GM12878 (cell line): ENCODE results near the gene KCTD12. TPM values are rescaled to one million over a fixed set of nuclear protein-coding genes. Genes with fewer than 3 reads are reported as not detected.
A peak's percentile ranks its signal among the peaks of the same experiment; 100 is the strongest.

Experiments
- ATAC-seq: fragments of 200-7000 bp; cut with Tn5 transposase; 3 replicates; pipeline ENCODE4 v1.9.1; 2020; ENCODE audit warnings: mild to moderate bottlenecking, moderate library complexity
- BruUV-seq: library from RNA; stranded (reverse); fragments of 400-500 nt; replicated peaks from 2 replicates; lab custom pipeline; 2021; lab: Mats Ljungman, UMichigan
- CTCF ChIA-PET: fragments of 300-600 bp; sonication (Branson Sonifier 250); formaldehyde crosslinking; extraction: SDS; loops from one replicate; lab custom pipeline; 2021; ENCODE audit warnings: inconsistent platforms; lab: Yijun Ruan, JAX
- POLR2A ChIA-PET: fragments of 350-600 bp; formaldehyde crosslinking; extraction: SDS; loops from one replicate; lab custom pipeline; 2021; ENCODE audit warnings: inconsistent platforms; lab: Charles Lee
- RAD21 ChIA-PET: fragments of 300-600 bp; sonication (Branson Sonifier 250); formaldehyde crosslinking; loops from one replicate; lab custom pipeline; 2023; ENCODE audit warnings: antibody characterized with exemption; ENCODE audit not compliant: unreplicated experiment; lab: Charles Lee
- SMC1A ChIA-PET: fragments of 300-600 bp; sonication (Branson Sonifier 250); formaldehyde crosslinking; loops from one replicate; lab custom pipeline; 2023; ENCODE audit not compliant: unreplicated experiment, uncharacterized antibody; lab: Charles Lee
- DNase-seq: peaks from one replicate; pipeline ENCODE4 v3.0.0-alpha.2; 2011; ENCODE audit warnings: low read depth, low spot score
- FAIRE-seq: peaks from 3 replicates; lab custom pipeline; 2011; peaks lifted over from hg19 to GRCh38; lab: Jason Lieb, UNC
- H2AFZ ChIP-seq: 2 replicates; pipeline ENCODE4 v1.6.0; 2011; ENCODE audit warnings: low read depth, low read length, control low read depth; ENCODE audit not compliant: control insufficient read depth
- H3K27ac ChIP-seq: 2 replicates; pipeline ENCODE4 v1.5.1; 2011; ENCODE audit warnings: control low read depth; ENCODE audit not compliant: control insufficient read depth, insufficient read depth
- H3K27me3 ChIP-seq, 2 experiments: replicated peaks in 1 of 2; 2 replicates each; pipeline versions ENCODE4 v1.6.0 to v1.6.1; 2011; ENCODE audit warnings: low read length in 1 of 2; ENCODE audit not compliant: control insufficient read depth in 2 of 2, insufficient read depth in 2 of 2
- H3K36me3 ChIP-seq, 2 experiments: 2 replicates each; pipeline ENCODE4 v1.5.1; 2011; ENCODE audit warnings: low read length in 1 of 2; ENCODE audit not compliant: control insufficient read depth in 2 of 2, insufficient read depth in 2 of 2
- H3K4me1 ChIP-seq: 2 replicates; pipeline ENCODE4 v1.6.1; 2011; ENCODE audit warnings: mild to moderate bottlenecking, low read length, moderate library complexity, mixed read lengths; ENCODE audit not compliant: control insufficient read depth, insufficient read depth
- H3K4me2 ChIP-seq: 2 replicates; pipeline ENCODE4 v1.6.0; 2011; ENCODE audit warnings: control low read depth; ENCODE audit not compliant: control insufficient read depth, insufficient read depth
- H3K4me3 ChIP-seq: fragments of 200-600 bp; sonication (generic); 2 replicates; pipeline ENCODE4 v1.5.1; 2016
- H3K79me2 ChIP-seq: 2 replicates; pipeline ENCODE4 v1.6.0; 2011; ENCODE audit warnings: low read length; ENCODE audit not compliant: control insufficient read depth, insufficient read depth
- H3K9ac ChIP-seq: 2 replicates; pipeline ENCODE4 v1.8.0; 2011; ENCODE audit warnings: low read length, control low read depth, mixed read lengths; ENCODE audit not compliant: control insufficient read depth, insufficient read depth
- H3K9me3 ChIP-seq: replicated peaks from 3 replicates; pipeline ENCODE4 v1.5.1; 2011; ENCODE audit warnings: mild to moderate bottlenecking, low read length; ENCODE audit not compliant: control insufficient read depth, insufficient read depth
- H4K20me1 ChIP-seq: 2 replicates; pipeline ENCODE4 v1.6.0; 2011; ENCODE audit not compliant: control insufficient read depth, insufficient read depth
- CTCF ChIP-seq, 3 experiments: IDR thresholded peaks in 2 of 3; conservative IDR thresholded peaks in 1 of 3; 2 replicates each; pipeline ENCODE4 v1.5.1; 2011; ENCODE audit warnings: low read depth in 3 of 3, low read length in 3 of 3, mild to moderate bottlenecking in 3 of 3, control low read depth in 2 of 3, moderate library complexity in 2 of 3, inconsistent platforms in 1 of 3, mixed read lengths in 1 of 3; ENCODE audit not compliant: control insufficient read depth in 2 of 3, insufficient read depth in 1 of 3; ENCODE audit errors: extremely low read depth in 1 of 3
- EGR1 ChIP-seq, 2 experiments: IDR thresholded peaks; 1 replicate in 1 of 2; 2 replicates in 1 of 2; pipeline ENCODE4 v1.6.1; 2011 to 2012; ENCODE audit warnings: low read depth in 2 of 2, low read length in 2 of 2, borderline replicate concordance in 1 of 2, mild to moderate bottlenecking in 1 of 2, moderate library complexity in 1 of 2
- ELK1 ChIP-seq: IDR thresholded peaks from 2 replicates; pipeline ENCODE4 v1.6.1; 2012; ENCODE audit warnings: low read depth, low read length, improper control_type of control experiment
- GABPA ChIP-seq: IDR thresholded peaks from 2 replicates; pipeline ENCODE4 v1.6.1; 2014; ENCODE audit warnings: antibody characterized with exemption, low read depth, mild to moderate bottlenecking, inconsistent platforms
- GATAD2B ChIP-seq: fragments of 450-650 bp; conservative IDR thresholded peaks from 2 replicates; pipeline ENCODE4 v1.6.1; 2017; ENCODE audit warnings: low read depth, mild to moderate bottlenecking, moderate library complexity
- HDAC6 ChIP-seq: fragments of 200-600 bp; sonication (generic); IDR thresholded peaks from one replicate; pipeline ENCODE4 v1.8.0; 2017; ENCODE audit warnings: antibody characterized with exemption; ENCODE audit not compliant: unreplicated experiment
- IKZF1 ChIP-seq: fragments of 450-650 bp; conservative IDR thresholded peaks from 2 replicates; pipeline ENCODE4 v1.6.1; 2017; ENCODE audit warnings: antibody characterized with exemption, mild to moderate bottlenecking
- IRF4 ChIP-seq: IDR thresholded peaks from 2 replicates; pipeline ENCODE4 v1.6.1; 2011; ENCODE audit warnings: low read depth, low read length
- MLLT1 ChIP-seq: fragments of 450-650 bp; IDR thresholded peaks from 2 replicates; pipeline ENCODE4 v1.6.1; 2016; ENCODE audit warnings: mild to moderate bottlenecking
- PKNOX1 ChIP-seq: fragments of 450-650 bp; IDR thresholded peaks from 2 replicates; pipeline ENCODE4 v1.6.1; 2016; ENCODE audit warnings: mild to moderate bottlenecking
- RAD21 ChIP-seq: IDR thresholded peaks from 2 replicates; pipeline ENCODE4 v1.6.1; 2011; ENCODE audit warnings: mild to moderate bottlenecking, low read depth, low read length, moderate library complexity; ENCODE audit not compliant: insufficient read depth
- RAD51 ChIP-seq: fragments of 450-650 bp; IDR thresholded peaks from 2 replicates; pipeline ENCODE4 v1.6.1; 2016; ENCODE audit warnings: moderate library complexity, mild to moderate bottlenecking, inconsistent platforms
- SUZ12 ChIP-seq: fragments of 200-600 bp; sonication (generic); IDR thresholded peaks from one replicate; pipeline ENCODE4 v1.6.1; 2018; ENCODE audit warnings: antibody characterized with exemption, mild to moderate bottlenecking; ENCODE audit not compliant: unreplicated experiment
- YY1 ChIP-seq: IDR thresholded peaks from 2 replicates; pipeline ENCODE4 v1.6.1; 2011; ENCODE audit warnings: low read depth, mild to moderate bottlenecking, low read length
- WGBS: methylation state at CpG from one replicate; pipeline ENCODE4 v1.1.6; 2016; ENCODE audit warnings: low lambda C conversion rate; ENCODE audit not compliant: insufficient replicate concordance, insufficient coverage; ENCODE audit errors: missing lambda C conversion rate; 5-methylcytosine and 5-hydroxymethylcytosine counted together
- in situ Hi-C: fragments of 300-500 bp; cut with MboI; formaldehyde crosslinking; loops from 9 replicates; pipeline ENCODE4 v1.14.3; 2018; ENCODE audit warnings: mixed read lengths
- intact Hi-C: fragments of 100-400 bp; cut with micrococcal nuclease; formaldehyde crosslinking; loops from one replicate; pipeline ENCODE4 v1.14.2; 2022; ENCODE audit not compliant: unreplicated experiment
- polyA plus RNA-seq, 11 experiments: library from polyadenylated mRNA; depleted of rRNA in 4 of 11; unstranded in 6 of 11; stranded (reverse) in 5 of 11; fragments of >200 nt; fragmentation: Nextera tagmentation in 4 of 11; fragmentation: Illumina TruSeq in 1 of 11; extraction: Ambion mirVana in 4 of 11; extraction: Trizol in 1 of 11; gene quantifications; 1 replicate in 1 of 11; 2 replicates in 10 of 11; pipeline versions ENCODE4 v1.2.1 to v1.2.3, GENCODE V29; 2011 to 2016; ENCODE audit warnings: inconsistent platforms in 2 of 11, missing spikeins in 2 of 11, low read depth in 1 of 11
- total RNA-seq, 4 experiments: library from RNA; depleted of rRNA in 3 of 4; stranded (reverse); fragments of >200 nt in 3 of 4; fragmentation: Illumina TruSeq in 1 of 4; extraction: Trizol in 1 of 4; gene quantifications; 2 replicates each; pipeline versions ENCODE4 v1.2.1 to v1.2.3, GENCODE V29; 2013 to 2021

The KCTD12 gene
- total and polyA plus RNA-seq, 10 of the 15 experiments (the other 5 are each of a cell fraction or from before 2014, with no cell fraction given) = 0.24 to 2.9 (median 0.92) TPM

GRCh38 chr13:76885203-76886004 lies 801 bp downstream of the KCTD12 start:
- ChIA-PET SMC1A (interaction anchor here (0.9 kb wide), 1 partner anchor 11 kb away, joined by 4 read pairs; no protein-coding TSS in a partner anchor), POLR2A (no interaction called here), CTCF (interaction anchor here (0.7 to 1.6 kb wide), 4 partner anchors 18 to 95 kb away, joined by 3 to 5 read pairs (median 4); no protein-coding TSS in a partner anchor), RAD21 (interaction anchor here (1.1 to 1.6 kb wide), 4 partner anchors 10 to 1008 kb away, joined by 3 read pairs; no protein-coding TSS in a partner anchor)
- no peaks in the 10 kb centered on the region for H3K79me2 ChIP-seq
- no peaks in the 10 kb centered on the region for H3K36me3 ChIP-seq
- DNase-seq (no peak), ATAC-seq (peak; percentile 73), FAIRE-seq (no peak)
- intact Hi-C loops (no loop called here), in situ Hi-C loops (no loop called here)
- H3K4me3 ChIP-seq = peak overlapping the region; percentile 72
- H3K4me2 ChIP-seq = peak overlapping the region; percentile 93
- H3K9me3 ChIP-seq = no peaks in the 10 kb centered on the region; the same call in 2 of the 3 replicates
- WGBS = under 1% methylated on average over 90 of the region's 94 CpGs
- H3K4me1 ChIP-seq = no peaks in the 10 kb centered on the region
- H3K27me3 ChIP-seq = peaks cover 0 to 4% of the 10 kb centered on the region in 2 experiments; a peak in 2 of 4 replicates
- peak overlapping the region; percentile 86 for H2AFZ ChIP-seq
- no peak overlapping the region for H3K27ac ChIP-seq
- H4K20me1 ChIP-seq = no peaks in the 10 kb centered on the region
- BruUV-seq = no TSS peak
- H3K9ac ChIP-seq = peak overlapping the region; percentile 46; the same call in 1 of the 2 replicates
- TF ChIP-seq GABPA (no peak), RAD21 (peak; percentile 42), PKNOX1 (no peak), RAD51 (no peak), SUZ12 (no peak), GATAD2B (peak; percentile 41; the same call in 1 of the 2 replicates), IKZF1 (peak; percentile 67), IRF4 (no peak), EGR1 (IDR thresholded peaks at IDR 0.05; ENCODE audit: borderline replicate concordance in 1 of 2, low read depth in 2 of 2, low read length in 2 of 2) (peak in 1 of 2 experiments; percentile 31; a peak in 1 of 3 replicates), YY1 (0 out of 2 replicates have a peak, but pooled peaks have one; percentile 11), MLLT1 (no peak), HDAC6 (peak; percentile 53), ELK1 (no peak), CTCF (IDR thresholded peaks at IDR 0.05 in 2 of 3, conservative IDR thresholded peaks at IDR 0.05 in 1 of 3; ENCODE audit: control insufficient read depth in 2 of 3, extremely low read depth in 1 of 3, insufficient read depth in 1 of 3, low read depth in 3 of 3, low read length in 3 of 3) (peak; percentile 1 to 41 (median 37); a peak in 4 of 6 replicates)
